PC-3 (cell line): Measurements from ENCODE around the gene OVOL2. TPM values are rescaled to one million over a fixed set of nuclear protein-coding genes. Genes with fewer than 3 reads are reported as not detected.

ENCODE experiments used
- ATAC-seq: fragments of 200-7000 bp; cut with Tn5 transposase; 2 replicates; pipeline ENCODE4 v1.9.1; 2020; ENCODE audit warnings: mild to moderate bottlenecking, moderate library complexity
- BruUV-seq: library from RNA; stranded (reverse); fragments of 400-500 nt; replicated peaks from 2 replicates; lab custom pipeline; 2021; lab: Mats Ljungman, UMichigan
- CTCF ChIA-PET: fragments of 300-600 bp; sonication (Branson Sonifier 250); formaldehyde crosslinking; loops from one replicate; lab custom pipeline; 2022; ENCODE audit warnings: antibody characterized with exemption; lab: Charles Lee
- POLR2A ChIA-PET: fragments of 300-600 bp; sonication (Branson Sonifier 250); formaldehyde crosslinking; loops from one replicate; lab custom pipeline; 2022; ENCODE audit warnings: antibody characterized with exemption; ENCODE audit not compliant: unreplicated experiment; lab: Charles Lee
- DNase-seq: peaks from one replicate; pipeline ENCODE4 v3.0.0-alpha.2; 2015
- H2AFZ ChIP-seq: fragments of 300-600 bp; sonication (generic); 2 replicates; pipeline ENCODE4 v1.6.0; 2016; ENCODE audit warnings: antibody characterized with exemption, low read length
- H3F3A ChIP-seq: fragments of 300-600 bp; sonication (generic); one replicate; pipeline ENCODE4 v1.6.0; 2017; ENCODE audit warnings: antibody characterized with exemption, low read length, control low read depth, mild to moderate bottlenecking; ENCODE audit not compliant: unreplicated experiment
- H3K27ac ChIP-seq: fragments of 300-600 bp; sonication (generic); 2 replicates; pipeline ENCODE4 v1.5.1; 2016; ENCODE audit warnings: mild to moderate bottlenecking, low read length
- H3K27me3 ChIP-seq: fragments of 300-600 bp; sonication (generic); 2 replicates; pipeline ENCODE4 v1.6.1; 2016; ENCODE audit warnings: low read length, mixed read lengths
- H3K36me3 ChIP-seq: fragments of 300-600 bp; sonication (generic); 2 replicates; pipeline ENCODE4 v1.6.1; 2016; ENCODE audit warnings: low read depth, mixed run types, low read length, mixed read lengths
- H3K4me1 ChIP-seq: fragments of 300-600 bp; sonication (generic); 2 replicates; pipeline ENCODE4 v1.5.1; 2016; ENCODE audit warnings: low read length; ENCODE audit not compliant: insufficient read depth
- H3K4me2 ChIP-seq: fragments of 300-600 bp; sonication (generic); 2 replicates; pipeline ENCODE4 v1.6.0; 2016; ENCODE audit warnings: low read length
- H3K4me3 ChIP-seq: fragments of 300-600 bp; sonication (generic); 2 replicates; pipeline ENCODE4 v1.5.1; 2016; ENCODE audit warnings: mild to moderate bottlenecking, low read length, mixed read lengths
- H3K79me2 ChIP-seq: fragments of 300-600 bp; sonication (generic); 2 replicates; pipeline ENCODE4 v1.6.1; 2017; ENCODE audit warnings: low read length, mixed read lengths
- H3K9ac ChIP-seq: fragments of 300-600 bp; sonication (generic); 2 replicates; pipeline ENCODE4 v1.6.0; 2016; ENCODE audit warnings: mild to moderate bottlenecking, low read length
- H3K9me2 ChIP-seq: fragments of 300-600 bp; sonication (generic); replicated peaks from 2 replicates; pipeline ENCODE4 v1.6.1; 2016; ENCODE audit warnings: mixed run types, low read length, mixed read lengths
- H3K9me3 ChIP-seq: fragments of 300-600 bp; sonication (generic); 2 replicates; pipeline ENCODE4 v1.6.1; 2016; ENCODE audit warnings: low read length, mixed read lengths
- H4K20me1 ChIP-seq: fragments of 300-600 bp; sonication (generic); 2 replicates; pipeline ENCODE4 v1.6.1; 2016; ENCODE audit warnings: low read length, mixed read lengths
- CTCF ChIP-seq: fragments of 300-600 bp; sonication (generic); conservative IDR thresholded peaks from 2 replicates; pipeline ENCODE4 v1.5.1; 2017; ENCODE audit warnings: antibody characterized with exemption, low read depth, mild to moderate bottlenecking, low read length
- EZH2 ChIP-seq: fragments of 300-600 bp; sonication (generic); IDR thresholded peaks from one replicate; pipeline ENCODE4 v1.6.1; 2017; ENCODE audit warnings: antibody characterized with exemption, mild to moderate bottlenecking, low read length; ENCODE audit not compliant: unreplicated experiment
- EZH2phosphoT487 ChIP-seq: fragments of 300-600 bp; sonication (generic); IDR thresholded peaks from 2 replicates; pipeline ENCODE4 v1.6.1; 2018; ENCODE audit warnings: mild to moderate bottlenecking, antibody characterized with exemption, low read length, borderline replicate concordance
- intact Hi-C: fragments of 100-400 bp; cut with micrococcal nuclease; formaldehyde crosslinking; loops from 2 replicates; pipeline ENCODE4 v1.9.0; 2023
- total RNA-seq: library from RNA; depleted of rRNA; stranded (reverse); fragments of >200 nt; gene quantifications from 2 replicates; pipeline ENCODE4 v1.2.3, GENCODE V29; 2014

The OVOL2 gene
- total RNA-seq, 1 experiment from 2014 or later = 23.1 TPM

GRCh38 chr20:18018100-18018499, 39.6 kb downstream of the OVOL2 start:
- Histone ChIP-seq H2AFZ (no peak overlapping the region), H3K9ac (no peak overlapping the region), H3K4me2 (no peak overlapping the region), H4K20me1 (no peaks in the 10 kb centered on the region), H3K27me3 (no peaks in the 10 kb centered on the region), H3K9me3 (no peaks in the 10 kb centered on the region), H3K79me2 (no peaks in the 10 kb centered on the region), H3K36me3 (peaks cover 15% of the 10 kb centered on the region), H3K4me3 (no peak overlapping the region), H3K9me2 (no peaks in the 10 kb centered on the region), H3F3A (no peaks in the 10 kb centered on the region), H3K4me1 (no peaks in the 10 kb centered on the region), H3K27ac (no peak overlapping the region)
- no peak for TF ChIP-seq EZH2phosphoT487
- TF ChIP-seq EZH2 = no peak
- no peak for TF ChIP-seq CTCF
- no peak for DNase-seq
- intact Hi-C loops = no loop called here
- ChIA-PET POLR2A (no interaction called here), CTCF (no interaction called here)
- no TSS peak for BruUV-seq
- no peak for ATAC-seq

DNA sequence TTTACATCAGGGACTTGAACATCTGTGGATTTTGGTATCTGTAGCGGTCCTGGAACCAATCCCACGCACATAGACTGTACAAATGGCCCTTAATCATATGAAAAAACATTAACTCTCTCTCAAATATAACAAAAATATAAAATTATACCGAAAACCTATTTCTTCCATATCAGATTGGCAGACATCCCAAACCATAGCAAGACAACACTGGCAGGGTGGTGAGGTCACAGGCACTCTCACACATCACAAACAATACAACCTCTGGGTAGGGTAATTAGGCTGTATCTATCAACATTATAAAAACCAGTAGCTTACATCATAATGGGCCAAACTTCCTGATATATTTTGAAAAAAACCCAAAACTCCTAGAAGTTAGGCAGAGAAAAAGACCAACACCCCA, 40.9 kb downstream of the OVOL2 start:
- BruUV-seq = no TSS peak
- ChIA-PET CTCF (interaction anchor here (0.6 kb wide), 1 partner anchor 59 kb away, joined by 5 read pairs; no protein-coding TSS in a partner anchor), POLR2A (no interaction called here)
- no peak for TF ChIP-seq EZH2
- TF ChIP-seq CTCF = no peak
- no peak for TF ChIP-seq EZH2phosphoT487
- DNase-seq (no peak), ATAC-seq (no peak)
- Histone ChIP-seq H2AFZ (no peak overlapping the region), H3K4me2 (no peak overlapping the region), H3K36me3 (peaks cover 4% of the 10 kb centered on the region; the same call in 1 of the 2 replicates), H3K79me2 (no peaks in the 10 kb centered on the region), H3K4me1 (no peaks in the 10 kb centered on the region), H3K9ac (no peak overlapping the region), H3F3A (no peaks in the 10 kb centered on the region), H3K4me3 (no peak overlapping the region), H3K27ac (no peak overlapping the region), H3K27me3 (no peaks in the 10 kb centered on the region), H3K9me2 (no peaks in the 10 kb centered on the region), H3K9me3 (no peaks in the 10 kb centered on the region), H4K20me1 (no peaks in the 10 kb centered on the region)
- intact Hi-C loops = no loop called here

- Histone ChIP-seq H3K4me2 (no peak overlapping the region), H3K4me1 (no peaks in the 10 kb centered on the region), H3K9ac (no peak overlapping the region), H3K79me2 (no peaks in the 10 kb centered on the region), H3K9me2 (no peaks in the 10 kb centered on the region), H3K36me3 (no peaks in the 10 kb centered on the region; the same call in 1 of the 2 replicates), H3K27ac (no peak overlapping the region), H3K9me3 (no peaks in the 10 kb centered on the region), H3K4me3 (no peak overlapping the region), H3F3A (no peaks in the 10 kb centered on the region), H4K20me1 (no peaks in the 10 kb centered on the region), H3K27me3 (no peaks in the 10 kb centered on the region), H2AFZ (no peak overlapping the region)
- intact Hi-C loops = no loop called here
- no TSS peak for BruUV-seq
- TF ChIP-seq EZH2 (no peak), CTCF (no peak), EZH2phosphoT487 (no peak)
- ChIA-PET POLR2A (no interaction called here), CTCF (no interaction called here)
- no peak for ATAC-seq
- no peak for DNase-seq
These were observed 43.3 kb downstream of the OVOL2 start for GRCh38 chr20:18014411-18014810.
